PC-9 (cell line): ENCODE measurements around the gene GLOD5. TPM values are rescaled to one million over a fixed set of nuclear protein-coding genes. Genes with fewer than 3 reads are reported as not detected.

Experiments used
- BruUV-seq: library from RNA; stranded (reverse); fragments of 400-500 nt; replicated peaks from 2 replicates; lab custom pipeline; 2021; lab: Mats Ljungman, UMichigan
- CTCF ChIA-PET: fragments of 300-600 bp; sonication (Branson Sonifier 250); formaldehyde crosslinking; loops from one replicate; lab custom pipeline; 2022; ENCODE audit warnings: antibody characterized with exemption; lab: Charles Lee
- POLR2A ChIA-PET: fragments of 300-600 bp; sonication (Branson Sonifier 250); formaldehyde crosslinking; loops from one replicate; lab custom pipeline; 2022; ENCODE audit warnings: antibody characterized with exemption; ENCODE audit not compliant: unreplicated experiment; lab: Charles Lee
- DNase-seq, 2 experiments: peaks; one replicate each; pipeline versions ENCODE4 v3.0.0 to v3.0.0-alpha.2; 2015 to 2022; ENCODE audit warnings: mixed read lengths in 1 of 2
- H2AFZ ChIP-seq: fragments of 200-600 bp; sonication (generic); 2 replicates; pipeline ENCODE4 v1.8.1; 2017; ENCODE audit warnings: antibody characterized with exemption
- H3F3A ChIP-seq: fragments of 200-600 bp; sonication (generic); 2 replicates; pipeline ENCODE4 v1.8.1; 2017; ENCODE audit warnings: antibody characterized with exemption, mild to moderate bottlenecking, low read depth; ENCODE audit not compliant: insufficient read depth
- H3K27ac ChIP-seq: fragments of 200-600 bp; sonication (generic); 2 replicates; pipeline ENCODE4 v1.6.1; 2016; ENCODE audit warnings: mixed run types
- H3K27me3 ChIP-seq: fragments of 200-600 bp; sonication (generic); 2 replicates; pipeline ENCODE4 v1.6.1; 2016; ENCODE audit warnings: low read depth, mixed run types; ENCODE audit not compliant: insufficient read depth
- H3K36me3 ChIP-seq: fragments of 200-600 bp; sonication (generic); 2 replicates; pipeline ENCODE4 v1.6.1; 2016; ENCODE audit warnings: low read depth, mixed run types
- H3K4me1 ChIP-seq: fragments of 200-600 bp; sonication (generic); replicated peaks from 2 replicates; pipeline ENCODE4 v1.6.1; 2016; ENCODE audit warnings: mixed run types; ENCODE audit not compliant: insufficient read depth
- H3K4me2 ChIP-seq: fragments of 200-600 bp; sonication (generic); 2 replicates; pipeline ENCODE4 v1.6.1; 2017; ENCODE audit warnings: mixed run types
- H3K4me3 ChIP-seq: fragments of 200-600 bp; sonication (generic); 2 replicates; pipeline ENCODE4 v1.6.1; 2016; ENCODE audit warnings: mixed run types
- H3K79me2 ChIP-seq: fragments of 200-600 bp; sonication (generic); 2 replicates; pipeline ENCODE4 v1.6.1; 2017; ENCODE audit warnings: low read depth, mixed run types
- H3K9me2 ChIP-seq: fragments of 200-600 bp; sonication (generic); 2 replicates; pipeline ENCODE4 v1.8.1; 2017; ENCODE audit warnings: mild to moderate bottlenecking; ENCODE audit not compliant: insufficient read depth
- H3K9me3 ChIP-seq: fragments of 200-600 bp; sonication (generic); 2 replicates; pipeline ENCODE4 v1.8.1; 2016; ENCODE audit warnings: low read depth; ENCODE audit not compliant: insufficient read depth
- H4K20me1 ChIP-seq: fragments of 200-600 bp; sonication (generic); 2 replicates; pipeline ENCODE4 v1.8.1; 2017; ENCODE audit not compliant: insufficient read depth
- EZH2 ChIP-seq: fragments of 200-600 bp; sonication (generic); IDR thresholded peaks from 2 replicates; pipeline ENCODE4 v1.8.0; 2017; ENCODE audit warnings: antibody characterized with exemption, low read depth
- intact Hi-C: fragments of 100-400 bp; cut with micrococcal nuclease; formaldehyde crosslinking; loops from one replicate; pipeline ENCODE4 v1.10.0; 2022; ENCODE audit not compliant: unreplicated experiment
- total RNA-seq: library from RNA; stranded (reverse); gene quantifications from 2 replicates; pipeline ENCODE4 v1.2.3, GENCODE V29; 2021
- TF ChIP-seq, protein P1 (sequence below): fragments of 200-600 bp; sonication (generic); conservative IDR thresholded peaks from 2 replicates; pipeline ENCODE4 v1.6.1; 2017; ENCODE audit warnings: mixed run types, antibody characterized with exemption, mild to moderate bottlenecking, moderate library complexity

Gene GLOD5
- total RNA-seq, 1 experiment from 2014 or later, result not detected

DNA sequence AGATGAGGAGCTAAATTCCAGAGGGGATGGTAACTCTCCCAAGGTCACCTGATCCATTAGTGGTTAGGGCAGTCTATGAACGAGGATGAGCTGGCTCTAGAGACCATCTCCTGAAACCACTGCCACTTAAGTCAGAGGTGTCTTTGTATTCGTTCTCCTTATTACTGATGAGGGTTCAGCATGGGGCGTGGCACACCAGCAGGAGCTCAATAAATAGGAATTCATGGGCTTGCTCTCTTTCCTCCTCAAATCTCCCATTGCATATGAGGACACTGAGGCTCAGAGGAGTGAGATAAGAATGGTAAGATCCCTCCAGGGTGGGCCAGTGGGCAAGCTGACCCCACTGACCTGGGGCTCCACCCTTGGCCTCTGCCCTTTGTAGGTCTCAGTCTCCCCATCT, 23.2 kb downstream of the GLOD5 start:
- Histone ChIP-seq H3F3A (no peaks in the 10 kb centered on the region), H2AFZ (no peak overlapping the region), H3K36me3 (no peaks in the 10 kb centered on the region), H3K4me2 (no peak overlapping the region), H4K20me1 (no peaks in the 10 kb centered on the region), H3K9me2 (no peaks in the 10 kb centered on the region), H3K9me3 (no peaks in the 10 kb centered on the region), H3K79me2 (no peaks in the 10 kb centered on the region), H3K27ac (no peak overlapping the region), H3K4me3 (no peak overlapping the region), H3K4me1 (no peaks in the 10 kb centered on the region), H3K27me3 (no peaks in the 10 kb centered on the region)
- BruUV-seq, result no TSS peak
- intact Hi-C loops, result no loop called here
- POLR2A ChIA-PET, result no interaction called here
- TF ChIP-seq, protein P1, sequence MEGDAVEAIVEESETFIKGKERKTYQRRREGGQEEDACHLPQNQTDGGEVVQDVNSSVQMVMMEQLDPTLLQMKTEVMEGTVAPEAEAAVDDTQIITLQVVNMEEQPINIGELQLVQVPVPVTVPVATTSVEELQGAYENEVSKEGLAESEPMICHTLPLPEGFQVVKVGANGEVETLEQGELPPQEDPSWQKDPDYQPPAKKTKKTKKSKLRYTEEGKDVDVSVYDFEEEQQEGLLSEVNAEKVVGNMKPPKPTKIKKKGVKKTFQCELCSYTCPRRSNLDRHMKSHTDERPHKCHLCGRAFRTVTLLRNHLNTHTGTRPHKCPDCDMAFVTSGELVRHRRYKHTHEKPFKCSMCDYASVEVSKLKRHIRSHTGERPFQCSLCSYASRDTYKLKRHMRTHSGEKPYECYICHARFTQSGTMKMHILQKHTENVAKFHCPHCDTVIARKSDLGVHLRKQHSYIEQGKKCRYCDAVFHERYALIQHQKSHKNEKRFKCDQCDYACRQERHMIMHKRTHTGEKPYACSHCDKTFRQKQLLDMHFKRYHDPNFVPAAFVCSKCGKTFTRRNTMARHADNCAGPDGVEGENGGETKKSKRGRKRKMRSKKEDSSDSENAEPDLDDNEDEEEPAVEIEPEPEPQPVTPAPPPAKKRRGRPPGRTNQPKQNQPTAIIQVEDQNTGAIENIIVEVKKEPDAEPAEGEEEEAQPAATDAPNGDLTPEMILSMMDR, result no peak
- TF ChIP-seq EZH2, result no peak
- DNase-seq, result no peak
- CTCF ChIA-PET, result no interaction called here

DNA sequence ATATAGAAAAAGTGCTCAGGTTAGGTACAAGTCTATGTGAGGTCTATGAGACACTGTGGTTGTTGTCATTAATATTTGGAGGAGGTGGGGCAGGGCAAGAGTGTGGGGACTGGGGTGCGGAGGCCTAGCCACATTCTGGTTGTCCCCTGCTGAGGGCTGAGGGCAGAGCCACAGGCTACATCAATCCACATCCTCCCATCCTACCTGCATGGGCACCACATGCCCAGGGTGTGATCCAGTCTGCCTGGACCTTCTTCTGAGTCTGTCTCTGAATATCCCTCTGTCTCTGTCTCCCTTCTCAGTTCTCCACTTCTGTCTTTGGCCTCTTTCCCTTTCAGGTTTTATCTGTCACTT, 23.6 kb downstream of the GLOD5 start:
- no peaks in the 10 kb centered on the region for H3F3A ChIP-seq
- no peak overlapping the region for H3K4me3 ChIP-seq
- H3K4me2 ChIP-seq, result no peak overlapping the region
- BruUV-seq, result no TSS peak
- H3K27ac ChIP-seq, result no peak overlapping the region
- no peaks in the 10 kb centered on the region for H3K36me3 ChIP-seq
- H2AFZ ChIP-seq, result no peak overlapping the region
- ChIA-PET POLR2A (no interaction called here), CTCF (no interaction called here)
- H3K9me3 ChIP-seq, result no peaks in the 10 kb centered on the region
- peak in 1 of 2 experiments; percentile 24 for DNase-seq
- H3K9me2 ChIP-seq, result no peaks in the 10 kb centered on the region
- no peaks in the 10 kb centered on the region for H3K4me1 ChIP-seq
- intact Hi-C loops, result no loop called here
- H4K20me1 ChIP-seq, result no peaks in the 10 kb centered on the region
- H3K27me3 ChIP-seq, result no peaks in the 10 kb centered on the region
- TF ChIP-seq, protein P1, result no peak
- no peak for TF ChIP-seq EZH2
- H3K79me2 ChIP-seq, result no peaks in the 10 kb centered on the region

DNA sequence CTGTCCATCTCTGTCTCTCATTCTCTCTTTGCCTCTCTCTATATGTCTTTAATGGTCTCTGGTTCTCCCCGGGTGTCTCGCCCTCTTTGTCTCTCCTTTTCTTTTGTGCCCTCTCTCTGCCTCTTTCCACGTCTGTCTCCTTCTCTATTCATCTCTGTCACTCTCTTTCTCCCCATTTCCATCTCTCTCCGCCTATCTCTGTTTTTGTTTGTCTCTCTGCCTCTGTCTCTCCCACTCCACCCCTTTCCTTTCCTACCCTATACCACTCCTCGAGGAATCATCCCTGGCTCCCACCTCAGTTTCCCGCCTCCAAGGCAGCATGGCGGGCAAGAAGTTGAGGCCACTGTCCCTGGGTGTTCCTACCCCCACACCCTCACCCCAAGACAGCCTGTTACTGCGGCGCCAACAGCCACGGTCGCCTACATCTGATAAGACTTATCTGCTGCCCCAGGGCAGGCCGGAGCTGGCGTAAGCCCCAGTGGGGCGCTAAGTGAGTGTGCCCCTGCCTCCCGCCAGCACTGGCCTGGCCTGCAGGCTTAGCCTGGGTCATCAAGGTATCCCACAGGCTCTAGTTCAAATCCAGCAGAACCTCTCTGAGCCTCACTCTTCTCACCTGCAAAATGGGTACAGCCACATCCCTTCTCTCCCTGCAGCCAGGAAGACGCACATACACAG, 24.1 kb downstream of the GLOD5 start:
- Histone ChIP-seq H3K4me3 (no peak overlapping the region), H3K36me3 (no peaks in the 10 kb centered on the region), H2AFZ (no peak overlapping the region), H3K9me2 (no peaks in the 10 kb centered on the region), H3K27me3 (no peaks in the 10 kb centered on the region), H3K4me2 (no peak overlapping the region), H3F3A (no peaks in the 10 kb centered on the region), H3K9me3 (no peaks in the 10 kb centered on the region), H3K79me2 (no peaks in the 10 kb centered on the region), H3K4me1 (no peaks in the 10 kb centered on the region), H3K27ac (no peak overlapping the region), H4K20me1 (no peaks in the 10 kb centered on the region)
- no peak for TF ChIP-seq EZH2
- CTCF ChIA-PET, result no interaction called here
- intact Hi-C loops, result no loop called here
- POLR2A ChIA-PET, result no interaction called here
- no TSS peak for BruUV-seq
- no peak for DNase-seq

DNA sequence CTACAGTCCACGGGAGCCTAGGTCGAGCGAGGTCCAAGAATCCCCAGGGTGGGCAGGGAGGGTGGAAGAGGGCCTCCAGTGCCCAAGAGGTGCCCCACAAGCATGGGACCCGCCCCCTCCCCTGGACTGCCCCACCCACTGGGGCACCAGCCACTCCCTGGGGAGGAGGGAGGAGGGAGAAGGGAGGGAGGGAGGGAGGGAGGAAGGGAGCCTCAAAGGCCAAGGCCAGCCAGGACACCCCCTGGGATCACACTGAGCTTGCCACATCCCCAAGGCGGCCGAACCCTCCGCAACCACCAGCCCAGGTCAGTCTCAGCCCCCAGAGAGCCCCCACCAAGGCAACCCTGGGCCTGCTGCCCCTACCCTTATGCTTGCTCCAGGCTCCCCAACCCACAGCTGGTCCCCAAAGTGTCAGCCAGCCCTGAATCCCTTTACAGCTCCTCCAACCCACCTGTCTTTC, 24.8 kb downstream of the GLOD5 start, which contains the start of gene GATA1:
Gene GATA1, plus strand, starts transcription at position 250 of the 460 bp plus-strand sequence. CDS start 4,520 bp downstream, outside the sequence.
- Histone ChIP-seq H3K4me2 (no peak within 1 kb of the TSS), H4K20me1 (no peaks in the 10 kb centered on the region), H3K27ac (no peak within 1 kb of the TSS), H2AFZ (no peak within 1 kb of the TSS), H3K9me2 (no peaks in the 10 kb centered on the region), H3K4me1 (no peaks in the 10 kb centered on the region), H3F3A (no peaks in the 10 kb centered on the region), H3K9me3 (no peaks in the 10 kb centered on the region), H3K79me2 (no peaks in the 10 kb centered on the region), H3K4me3 (no peak within 1 kb of the TSS), H3K27me3 (no peaks in the 10 kb centered on the region), H3K36me3 (no peaks in the 10 kb centered on the region)
- CTCF ChIA-PET, result no interaction called here
- no TSS peak for BruUV-seq
- intact Hi-C loops, result no loop called here
- POLR2A ChIA-PET, result no interaction called here
- no peak for DNase-seq
- no peak for TF ChIP-seq EZH2
- TF ChIP-seq, protein P1, result no peak
